Keratinocyte (primary cell): ENCODE data around the gene HSDL1.

Experiments
- EZH2 ChIP-seq: IDR thresholded peaks from one replicate; pipeline ENCODE4 v1.6.1; 2012; ENCODE audit warnings: inconsistent platforms, mild to moderate bottlenecking, low read length, moderate library complexity
- TF ChIP-seq, protein P1 (sequence below), 3 experiments: IDR thresholded peaks in 1 of 3; conservative IDR thresholded peaks in 1 of 3; optimal IDR thresholded peaks in 1 of 3; 2 replicates in 2 of 3; 3 replicates in 1 of 3; pipeline versions ENCODE3 to v1.5.1; 2011; ENCODE audit warnings: low read length in 3 of 3, mild to moderate bottlenecking in 3 of 3, moderate library complexity in 2 of 3, control low read depth in 1 of 3, inconsistent platforms in 1 of 3; ENCODE audit not compliant: insufficient read depth in 2 of 3; ENCODE audit errors: extremely low read depth in 1 of 3

DNA sequence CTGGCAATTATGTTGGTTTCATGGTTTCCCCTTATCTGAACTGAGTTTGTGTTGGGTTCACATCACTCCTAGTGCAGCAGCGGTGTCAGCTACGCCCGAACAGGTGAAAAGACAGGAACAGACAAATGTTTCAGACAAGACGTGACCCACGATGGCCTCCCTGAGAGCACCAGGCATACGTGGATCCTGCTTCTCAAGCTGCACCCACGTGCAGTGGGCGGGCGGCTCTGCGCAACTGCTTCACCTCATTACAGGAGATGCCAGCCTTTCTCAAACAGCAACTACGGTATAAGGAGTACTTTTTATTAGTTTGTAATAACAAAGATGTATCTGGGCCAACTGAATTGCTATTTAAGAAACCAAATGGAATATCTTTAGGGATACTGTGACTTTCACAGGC lies 69.6 kb downstream of the HSDL1 start:
- TF ChIP-seq, protein P1, sequence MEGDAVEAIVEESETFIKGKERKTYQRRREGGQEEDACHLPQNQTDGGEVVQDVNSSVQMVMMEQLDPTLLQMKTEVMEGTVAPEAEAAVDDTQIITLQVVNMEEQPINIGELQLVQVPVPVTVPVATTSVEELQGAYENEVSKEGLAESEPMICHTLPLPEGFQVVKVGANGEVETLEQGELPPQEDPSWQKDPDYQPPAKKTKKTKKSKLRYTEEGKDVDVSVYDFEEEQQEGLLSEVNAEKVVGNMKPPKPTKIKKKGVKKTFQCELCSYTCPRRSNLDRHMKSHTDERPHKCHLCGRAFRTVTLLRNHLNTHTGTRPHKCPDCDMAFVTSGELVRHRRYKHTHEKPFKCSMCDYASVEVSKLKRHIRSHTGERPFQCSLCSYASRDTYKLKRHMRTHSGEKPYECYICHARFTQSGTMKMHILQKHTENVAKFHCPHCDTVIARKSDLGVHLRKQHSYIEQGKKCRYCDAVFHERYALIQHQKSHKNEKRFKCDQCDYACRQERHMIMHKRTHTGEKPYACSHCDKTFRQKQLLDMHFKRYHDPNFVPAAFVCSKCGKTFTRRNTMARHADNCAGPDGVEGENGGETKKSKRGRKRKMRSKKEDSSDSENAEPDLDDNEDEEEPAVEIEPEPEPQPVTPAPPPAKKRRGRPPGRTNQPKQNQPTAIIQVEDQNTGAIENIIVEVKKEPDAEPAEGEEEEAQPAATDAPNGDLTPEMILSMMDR (optimal IDR thresholded peaks at IDR 0.05 in 1 of 3, IDR thresholded peaks at IDR 0.05 in 1 of 3, conservative IDR thresholded peaks at IDR 0.05 in 1 of 3; ENCODE audit: extremely low read depth in 1 of 3, insufficient read depth in 2 of 3, low read length in 3 of 3), result no peak
- TF ChIP-seq EZH2, result no peak
